LoVo (cell line): ENCODE results near the gene SELPLG.
A peak's percentile ranks its signal among the peaks of the same experiment; 100 is the strongest.
"Not testable (repeated sequence)": the region's sequence is repeated elsewhere in the genome, so short reads cannot be mapped to it uniquely, and the experiment has no call there.

Source experiments
- DNase-seq: peaks from one replicate; pipeline ENCODE4 v3.0.0-alpha.2; 2016; ENCODE audit warnings: low spot score

Gene SELPLG

DNA sequence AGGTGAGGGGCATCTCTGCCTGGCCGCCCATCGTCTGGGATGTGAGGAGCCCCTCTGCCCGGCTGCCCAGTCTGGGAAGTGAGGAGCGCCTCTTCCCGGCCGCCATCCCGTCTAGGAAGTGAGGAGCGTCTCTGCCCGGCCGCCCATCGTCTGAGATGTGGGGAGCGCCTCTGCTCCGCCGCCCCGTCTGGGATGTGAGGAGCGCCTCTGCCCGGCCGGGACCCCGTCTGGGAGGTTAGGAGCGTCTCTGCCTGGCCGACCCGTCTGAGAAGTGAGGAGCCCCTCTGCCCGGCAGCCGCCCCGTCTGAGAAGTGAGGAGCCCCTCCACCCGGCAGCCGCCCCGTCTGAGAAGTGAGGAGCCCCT is 22.1 kb upstream of the SELPLG start:
- not testable (repeated sequence) for DNase-seq

GRCh38 chr12:108654622-108655021 is 20.9 kb upstream of the SELPLG start:
- not testable (repeated sequence) for DNase-seq

DNA sequence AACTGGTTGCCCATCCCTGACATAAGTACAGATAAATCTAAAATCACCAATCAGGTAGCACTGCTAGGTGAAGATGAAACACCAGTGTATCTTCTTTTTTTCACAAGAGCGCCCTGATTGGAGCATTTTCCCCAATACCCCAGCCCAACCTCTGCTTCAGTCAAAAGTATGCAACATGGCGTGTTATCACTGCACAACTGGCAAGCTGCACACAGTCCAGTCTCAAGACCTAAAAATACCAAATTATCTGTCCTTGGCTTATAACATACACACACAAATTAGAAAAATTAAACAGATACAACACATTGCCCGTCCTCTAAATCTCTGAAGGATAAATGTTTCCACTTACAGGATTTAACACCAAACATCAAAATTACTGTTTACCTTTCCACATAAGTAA is 20.2 kb upstream of the SELPLG start:
- no peak for DNase-seq

- no peak for DNase-seq
These were observed 19.4 kb upstream of the SELPLG start for GRCh38 chr12:108653082-108653516.

GRCh38 chr12:108650083-108650482 is 16.4 kb upstream of the SELPLG start:
- no peak for DNase-seq

DNA sequence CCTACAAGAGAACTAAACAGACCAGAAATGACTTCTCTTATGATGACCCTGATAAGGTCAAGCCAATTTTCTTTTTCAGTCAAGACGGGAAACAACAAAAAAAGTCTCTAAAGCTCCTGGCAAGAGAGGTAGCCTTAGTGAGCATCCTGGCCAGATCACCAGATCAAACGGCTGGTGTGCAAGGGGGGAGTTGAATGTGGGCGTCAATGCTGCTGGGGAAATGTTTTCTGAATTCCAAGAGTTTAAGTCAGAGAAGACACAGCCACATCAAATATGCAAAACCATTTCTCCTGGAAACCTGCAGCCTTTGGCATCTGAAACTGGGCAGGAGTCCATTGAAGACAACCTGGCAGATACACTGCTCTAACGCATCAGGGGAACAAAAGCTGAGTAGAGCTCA is 16.0 kb upstream of the SELPLG start:
- DNase-seq = peak; percentile 34

- no peak for DNase-seq
These were observed 15.4 kb upstream of the SELPLG start for GRCh38 chr12:108649126-108649525.

DNA sequence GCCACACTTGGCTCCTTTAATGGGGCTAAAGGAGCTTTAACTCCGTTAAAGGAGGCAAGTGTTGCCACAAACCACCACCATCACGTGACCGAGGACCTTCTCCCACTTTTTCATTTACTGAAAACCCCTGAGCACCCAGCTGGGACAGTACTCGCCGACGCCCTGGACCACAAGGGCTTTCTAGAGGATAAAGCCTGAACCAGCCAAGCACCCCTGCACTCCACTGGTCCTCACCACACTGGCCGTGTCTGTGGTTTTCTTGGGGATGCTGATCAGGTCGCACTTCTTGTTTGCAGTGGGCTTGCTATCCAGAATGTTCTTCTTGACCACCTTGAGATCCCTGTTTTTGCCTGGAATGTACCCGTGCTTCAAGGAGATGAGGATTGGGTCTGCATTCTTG is 14.7 kb upstream of the SELPLG start:
- no peak for DNase-seq

DNA sequence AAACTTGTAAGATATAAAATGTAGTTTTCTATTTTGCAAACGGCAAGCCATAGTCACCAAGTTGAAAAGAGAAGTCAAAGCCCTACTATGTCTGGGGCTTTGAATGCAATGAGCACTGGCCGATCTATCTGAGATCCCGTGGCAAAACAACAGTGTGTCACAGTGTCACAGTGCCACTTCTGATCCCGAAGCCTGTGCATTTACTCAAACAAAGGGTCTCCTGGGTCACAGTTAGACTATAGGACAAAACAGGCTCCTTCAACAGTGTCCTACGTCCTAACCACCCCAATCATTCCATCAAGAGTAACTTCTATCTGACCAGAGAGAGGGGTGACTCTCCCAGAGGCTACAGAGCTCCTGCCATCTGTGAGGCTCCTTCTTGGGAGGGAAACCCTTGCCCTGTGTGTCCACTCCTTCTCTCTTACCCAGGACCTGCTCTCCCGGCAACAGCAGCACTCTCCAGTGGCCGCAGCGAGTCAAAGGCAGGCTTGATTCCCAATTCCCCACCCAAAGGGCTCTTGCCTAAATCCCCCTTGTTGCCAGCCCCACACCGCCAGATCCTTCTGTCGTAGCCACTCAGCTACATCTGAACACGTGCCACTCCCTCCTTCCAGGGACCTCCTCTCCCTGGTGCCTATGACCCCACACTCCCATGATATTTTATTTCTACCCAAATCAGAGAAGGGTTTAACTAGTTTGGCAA is 14.0 kb upstream of the SELPLG start:
- no peak for DNase-seq

GRCh38 chr12:108646600-108647579 is 13.2 kb upstream of the SELPLG start:
- DNase-seq = no peak

DNA sequence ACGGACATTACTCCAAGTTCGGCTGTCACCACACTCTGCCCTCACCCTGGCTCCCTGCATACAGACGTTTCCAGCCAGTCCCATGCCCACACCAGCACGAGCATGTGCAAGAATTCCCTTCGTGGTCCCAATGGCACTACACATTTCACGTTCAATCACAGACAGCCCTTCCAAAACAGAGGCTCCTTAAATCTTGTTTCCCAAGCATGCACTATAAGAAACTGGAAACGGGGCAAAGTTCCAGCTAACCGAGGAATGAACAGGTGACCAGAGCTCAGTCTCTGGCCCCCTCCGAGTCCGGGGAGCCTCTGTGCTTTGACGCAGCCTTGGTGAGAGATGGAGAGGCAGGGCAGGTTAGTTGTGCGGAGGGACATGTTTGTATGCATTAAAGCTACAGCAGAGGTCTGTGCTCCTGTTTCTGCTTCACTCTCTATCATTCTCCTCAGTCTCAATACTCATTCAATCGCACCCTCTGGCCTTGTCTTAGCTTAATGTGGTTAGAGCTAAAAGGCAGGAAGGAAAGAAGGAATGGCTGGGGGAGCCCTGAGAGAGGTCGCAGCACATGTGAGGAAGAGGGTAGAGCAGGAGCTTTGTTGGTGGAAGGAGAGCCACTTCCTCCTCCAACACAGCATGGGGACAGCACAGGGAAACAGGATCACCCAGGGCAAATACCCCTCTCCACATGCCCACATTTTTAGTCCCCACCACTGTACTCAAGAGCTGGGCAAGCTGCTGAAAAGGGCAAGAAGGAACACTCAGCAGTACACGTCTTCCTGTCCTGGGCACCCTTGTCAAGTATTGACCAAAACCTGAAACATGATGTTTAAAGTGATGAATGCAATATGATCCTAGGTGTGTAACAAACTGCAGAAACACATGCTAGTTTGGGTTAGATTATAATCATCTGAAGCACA is 12.2 kb upstream of the SELPLG start:
- DNase-seq = no peak

DNA sequence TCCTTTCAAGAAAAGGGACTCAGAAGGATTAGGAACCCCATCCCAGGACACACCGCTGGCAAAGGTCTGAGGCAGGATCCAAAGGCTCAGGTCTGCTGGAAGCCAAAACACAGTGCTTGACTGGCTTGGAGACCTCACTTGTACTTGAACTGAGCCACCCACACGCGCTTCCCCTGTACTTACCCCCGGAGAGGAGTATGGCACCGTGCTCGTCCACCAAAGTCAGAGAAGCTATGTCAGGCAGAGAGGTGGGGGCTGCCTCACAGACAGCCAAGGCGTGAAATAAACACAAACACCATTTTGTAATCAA is 11.1 kb upstream of the SELPLG start:
- no peak for DNase-seq

- peak; percentile 63 for DNase-seq
These were observed 10.5 kb upstream of the SELPLG start for GRCh38 chr12:108643941-108644810.

- DNase-seq = no peak
These were observed 9.4 kb upstream of the SELPLG start for GRCh38 chr12:108642899-108643654.

GRCh38 chr12:108642269-108642870 is 8.7 kb upstream of the SELPLG start:
- no peak for DNase-seq

DNA sequence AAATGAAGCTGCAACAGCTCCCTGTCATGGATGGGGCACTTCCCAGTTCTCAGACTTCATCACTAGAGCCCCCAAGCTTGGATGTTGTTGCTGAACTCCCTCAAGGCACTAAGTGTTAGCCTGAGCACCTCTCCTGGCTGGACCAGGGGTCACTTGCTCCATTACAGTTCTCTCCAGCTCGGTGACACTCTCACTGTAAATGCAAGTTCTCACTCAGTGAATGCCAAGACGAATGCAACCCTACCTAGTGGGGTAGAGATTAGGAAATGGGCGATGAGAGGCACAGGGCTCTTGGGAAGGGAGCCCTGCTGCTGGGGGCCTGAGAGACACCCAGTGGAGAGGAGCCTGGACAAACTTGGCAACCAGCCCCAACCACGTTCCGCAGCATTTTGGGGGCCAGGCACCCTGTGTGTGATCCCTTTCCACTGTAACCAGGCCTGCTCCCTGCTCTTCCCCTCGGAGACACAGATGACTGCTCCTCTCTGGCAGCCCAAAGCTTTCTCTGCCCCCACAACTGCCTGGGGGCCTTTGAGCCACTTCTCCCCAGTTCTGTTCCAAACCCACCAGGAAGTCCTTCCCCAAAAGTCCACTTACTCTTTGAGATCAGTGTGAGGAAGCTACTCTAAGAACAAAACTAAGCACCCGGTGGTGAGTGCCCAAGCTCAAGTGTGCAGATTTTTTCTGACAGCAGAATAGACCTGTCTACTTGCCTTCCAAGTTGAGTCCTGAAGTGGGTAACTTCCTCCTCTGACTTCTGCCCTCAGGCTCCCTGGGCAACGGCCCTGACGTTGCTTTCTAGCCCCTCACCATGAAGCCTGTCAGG is 8.0 kb upstream of the SELPLG start:
- no peak for DNase-seq

DNA sequence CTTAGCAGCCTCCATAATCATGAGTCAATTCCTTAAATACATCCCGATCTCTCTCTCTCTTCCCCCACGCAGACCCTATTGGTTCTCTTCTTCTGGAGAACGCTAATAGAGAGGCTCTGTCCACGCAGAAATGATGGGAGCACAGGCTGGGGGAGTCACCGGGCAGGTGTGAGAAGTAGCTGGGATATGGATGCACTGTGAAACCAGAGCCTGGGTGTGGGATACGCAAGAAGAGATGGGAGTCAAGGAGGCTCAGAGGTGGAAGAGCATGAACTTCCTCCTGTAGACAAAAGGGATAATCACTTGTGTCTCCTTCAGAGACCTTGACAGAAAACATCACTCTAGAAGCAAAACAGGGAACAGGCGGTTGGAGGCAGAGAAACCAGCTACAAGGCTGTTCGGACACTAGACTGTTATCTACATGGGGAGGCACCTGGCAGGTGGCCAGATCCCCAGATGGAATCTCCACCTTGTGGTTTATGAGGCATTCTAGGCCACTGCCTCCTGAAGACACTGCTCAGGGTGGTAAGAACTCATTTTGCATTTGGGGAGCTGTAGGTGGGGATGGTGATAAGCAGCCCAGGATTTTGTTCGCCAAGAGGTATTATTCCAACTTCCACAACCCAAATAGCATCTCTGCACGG is 7.2 kb upstream of the SELPLG start:
- DNase-seq = no peak

DNA sequence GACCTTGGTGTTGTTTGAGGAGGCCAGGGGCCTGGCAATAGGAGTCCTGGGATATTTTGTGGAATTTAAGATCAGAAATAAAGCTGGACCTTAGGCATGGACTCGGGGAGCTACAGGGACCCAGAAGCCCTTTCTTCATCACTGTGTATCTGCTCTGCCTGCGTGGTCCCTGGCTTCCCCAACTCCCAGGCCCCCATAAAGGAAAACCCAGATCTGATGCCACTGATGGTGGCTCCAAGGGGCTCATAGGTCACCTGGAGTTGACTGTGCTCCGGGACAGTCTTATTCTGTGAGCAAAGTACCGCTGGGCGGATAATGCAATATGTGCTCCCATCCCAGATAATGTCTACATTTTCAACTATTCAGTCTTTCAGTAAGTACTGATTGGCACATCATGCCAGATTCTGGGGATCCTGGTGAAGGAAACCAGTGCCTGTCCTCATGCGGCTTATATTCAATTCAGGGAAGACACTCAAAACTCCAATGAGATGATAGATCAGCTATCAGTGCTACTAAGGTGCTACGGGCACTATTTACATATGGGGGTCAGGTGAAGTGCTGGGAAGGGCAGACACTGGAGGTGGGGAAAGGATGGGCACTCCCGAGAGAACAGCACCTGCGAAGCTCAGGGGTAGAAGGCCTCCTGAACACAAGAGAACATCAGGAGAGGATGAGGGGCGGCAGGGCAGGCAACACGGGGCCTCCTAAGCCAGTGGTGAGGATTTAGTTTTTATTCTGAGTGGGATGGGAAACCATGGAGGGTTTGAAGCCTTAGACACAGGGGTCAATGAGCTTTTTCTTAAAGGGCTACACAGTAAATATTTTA is 5.5 kb upstream of the SELPLG start:
- DNase-seq = no peak
